GM23338 (cell line): ENCODE results near the gene STX1B. TPM values are rescaled to one million over a fixed set of nuclear protein-coding genes. Genes with fewer than 3 reads are reported as not detected.

ENCODE experiments used
- ATAC-seq: fragments of 200-7000 bp; cut with Tn5 transposase; 3 replicates; pipeline ENCODE4 v1.9.1; 2020
- DNase-seq: peaks from one replicate; pipeline ENCODE4 v3.0.0-alpha.2; 2015; ENCODE audit warnings: low spot score
- H2AFZ ChIP-seq: fragments of 200-600 bp; sonication (generic); 2 replicates; pipeline ENCODE4 v1.8.0; 2016; ENCODE audit warnings: antibody characterized with exemption, mild to moderate bottlenecking, moderate library complexity
- H3F3A ChIP-seq: fragments of 200-600 bp; sonication (generic); replicated peaks from 2 replicates; pipeline ENCODE4 v1.8.0; 2017; ENCODE audit warnings: antibody characterized with exemption, mixed run types, low read depth
- H3K27ac ChIP-seq: fragments of 200-600 bp; sonication (generic); 2 replicates; pipeline ENCODE4 v1.6.1; 2016; ENCODE audit warnings: low read depth
- H3K27me3 ChIP-seq: fragments of 200-600 bp; sonication (generic); 2 replicates; pipeline ENCODE4 v1.8.0; 2016; ENCODE audit warnings: mild to moderate bottlenecking, mixed run types, moderate library complexity; ENCODE audit not compliant: insufficient read depth
- H3K36me3 ChIP-seq: fragments of 200-600 bp; sonication (generic); 2 replicates; pipeline ENCODE4 v1.8.0; 2016; ENCODE audit warnings: mild to moderate bottlenecking; ENCODE audit not compliant: insufficient read depth
- H3K4me1 ChIP-seq: fragments of 200-600 bp; sonication (generic); 2 replicates; pipeline ENCODE4 v1.8.0; 2016; ENCODE audit warnings: mild to moderate bottlenecking, moderate library complexity; ENCODE audit not compliant: insufficient read depth
- H3K4me2 ChIP-seq: fragments of 200-600 bp; sonication (generic); 2 replicates; pipeline ENCODE4 v1.7.1; 2017; ENCODE audit warnings: mixed run types
- H3K4me3 ChIP-seq: fragments of 200-600 bp; sonication (generic); 2 replicates; pipeline ENCODE4 v1.6.1; 2016; ENCODE audit warnings: mixed run types
- H3K79me2 ChIP-seq: fragments of 200-600 bp; sonication (generic); replicated peaks from 2 replicates; pipeline ENCODE4 v1.8.0; 2017; ENCODE audit warnings: mild to moderate bottlenecking; ENCODE audit not compliant: insufficient read depth
- H3K9me2 ChIP-seq: fragments of 200-600 bp; sonication (generic); 2 replicates; pipeline ENCODE4 v1.8.0; 2017; ENCODE audit not compliant: insufficient read depth
- H4K20me1 ChIP-seq: fragments of 200-600 bp; sonication (generic); replicated peaks from 2 replicates; pipeline ENCODE4 v1.8.0; 2017; ENCODE audit warnings: mild to moderate bottlenecking; ENCODE audit not compliant: insufficient read depth
- H3K27ac Mint-ChIP-seq: 2 replicates; pipeline ENCODE4 v1.8.0; 2020; ENCODE audit warnings: inconsistent platforms, mild to moderate bottlenecking, moderate library complexity, mixed read lengths
- H3K27me3 Mint-ChIP-seq: 3 replicates; pipeline ENCODE4 v1.8.0; 2022; ENCODE audit warnings: low read depth, mild to moderate bottlenecking, moderate library complexity, mixed read lengths, inconsistent platforms; ENCODE audit not compliant: insufficient read depth, poor library complexity
- H3K36me3 Mint-ChIP-seq: 3 replicates; pipeline ENCODE4 v1.8.0; 2021; ENCODE audit warnings: low read depth, mild to moderate bottlenecking, inconsistent platforms, moderate library complexity, mixed read lengths
- H3K4me1 Mint-ChIP-seq: 3 replicates; pipeline ENCODE4 v1.8.0; 2020; ENCODE audit warnings: mild to moderate bottlenecking, inconsistent platforms, mixed read lengths
- H3K4me3 Mint-ChIP-seq: 3 replicates; pipeline ENCODE4 v1.8.0; 2021; ENCODE audit warnings: moderate library complexity, mild to moderate bottlenecking, inconsistent platforms, mixed read lengths
- H3K9me3 Mint-ChIP-seq: 3 replicates; pipeline ENCODE4 v1.8.0; 2020; ENCODE audit warnings: moderate library complexity, mild to moderate bottlenecking, inconsistent platforms, mixed read lengths
- CREB1 ChIP-seq: fragments of 250-450 bp; sonication (Bioruptor Pico); IDR thresholded peaks from 2 replicates; pipeline ENCODE4 v1.5.0; 2020; ENCODE audit warnings: low read depth, mild to moderate bottlenecking, moderate library complexity
- POLR2AphosphoS5 ChIP-seq: IDR thresholded peaks from 2 replicates; pipeline ENCODE4 v1.6.1; 2016; ENCODE audit warnings: antibody characterized with exemption, low read depth
- ZNF114 ChIP-seq: fragments of 250-450 bp; sonication (Bioruptor Pico); IDR thresholded peaks from 2 replicates; pipeline ENCODE4 v1.5.0; 2020; ENCODE audit warnings: mild to moderate bottlenecking, moderate library complexity
- polyA plus RNA-seq: library from polyadenylated mRNA; unstranded; fragments of >200 nt; fragmentation: Nextera tagmentation; extraction: Ambion mirVana; gene quantifications from 2 replicates; pipeline ENCODE4 v1.2.1, GENCODE V29; 2016
- total RNA-seq: library from RNA; depleted of rRNA; stranded (reverse); fragments of >200 nt; shearing (Covaris generic); gene quantifications from 2 replicates; pipeline ENCODE4 v1.2.3, GENCODE V29; 2014
- TF ChIP-seq, protein P1 (sequence below), 2 experiments: fragments of 200-600 bp in 1 of 2; sonication (generic) in 1 of 2; conservative IDR thresholded peaks; 2 replicates each; pipeline versions ENCODE4 v1.5.1 to v1.6.1; 2016 to 2017; ENCODE audit warnings: antibody characterized with exemption in 2 of 2, low read depth in 2 of 2, mild to moderate bottlenecking in 2 of 2, moderate library complexity in 1 of 2
- TF ChIP-seq, protein P2 (sequence below): IDR thresholded peaks from one replicate; pipeline ENCODE4 v1.6.1; 2018; ENCODE audit warnings: antibody characterized with exemption; ENCODE audit not compliant: unreplicated experiment

Gene STX1B
- total and polyA plus RNA-seq, 2 experiments from 2014 or later, result 1.7 to 9.5 TPM

- H3K27ac Mint-ChIP-seq, result no peak overlapping the region
- Histone ChIP-seq H3K9me2 (no peaks in the 10 kb centered on the region), H3K4me1 (no peaks in the 10 kb centered on the region; the same call in 1 of the 2 replicates), H4K20me1 (0 out of 2 replicates have a peak, but pooled peaks cover 5% of the 10 kb centered on the region), H3K79me2 (peaks cover 14% of the 10 kb centered on the region), H3K4me2 (no peak overlapping the region), H3F3A (no peaks in the 10 kb centered on the region), H2AFZ (no peak overlapping the region), H3K27me3 (no peaks in the 10 kb centered on the region), H3K27ac (no peak overlapping the region), H3K4me3 (no peak overlapping the region), H3K36me3 (no peaks in the 10 kb centered on the region; the same call in 1 of the 2 replicates)
- H3K9me3 Mint-ChIP-seq, result no peaks in the 10 kb centered on the region; the same call in 2 of the 3 replicates
- peaks cover 20% of the 10 kb centered on the region for H3K4me1 Mint-ChIP-seq
- no peak for DNase-seq
- peaks cover 30% of the 10 kb centered on the region for H3K27me3 Mint-ChIP-seq
- TF ChIP-seq CREB1 (CRISPR knock-in tag), result no peak
- no peaks in the 10 kb centered on the region; the same call in 2 of the 3 replicates for H3K36me3 Mint-ChIP-seq
- no peak for ATAC-seq
- H3K4me3 Mint-ChIP-seq, result no peak overlapping the region
Observed at GRCh38 chr16:31008149-31008548, 2.3 kb downstream of the STX1B start.

GRCh38 chr16:31007684-31008083 lies 2.8 kb downstream of the STX1B start:
- Mint-ChIP-seq H3K27ac (no peak overlapping the region), H3K4me1 (peaks cover 20% of the 10 kb centered on the region), H3K27me3 (peaks cover 28% of the 10 kb centered on the region), H3K36me3 (no peaks in the 10 kb centered on the region; the same call in 2 of the 3 replicates), H3K9me3 (no peaks in the 10 kb centered on the region; the same call in 2 of the 3 replicates), H3K4me3 (no peak overlapping the region)
- Histone ChIP-seq H3K27ac (no peak overlapping the region), H3K4me1 (no peaks in the 10 kb centered on the region; the same call in 1 of the 2 replicates), H3K36me3 (no peaks in the 10 kb centered on the region; the same call in 1 of the 2 replicates), H3K4me3 (no peak overlapping the region), H3K9me2 (no peaks in the 10 kb centered on the region), H3K79me2 (peaks cover 14% of the 10 kb centered on the region), H4K20me1 (0 out of 2 replicates have a peak, but pooled peaks cover 5% of the 10 kb centered on the region), H3K4me2 (no peak overlapping the region), H3K27me3 (no peaks in the 10 kb centered on the region), H3F3A (no peaks in the 10 kb centered on the region), H2AFZ (no peak overlapping the region)
- no peak for DNase-seq
- no peak for ATAC-seq
- TF ChIP-seq, protein P1, sequence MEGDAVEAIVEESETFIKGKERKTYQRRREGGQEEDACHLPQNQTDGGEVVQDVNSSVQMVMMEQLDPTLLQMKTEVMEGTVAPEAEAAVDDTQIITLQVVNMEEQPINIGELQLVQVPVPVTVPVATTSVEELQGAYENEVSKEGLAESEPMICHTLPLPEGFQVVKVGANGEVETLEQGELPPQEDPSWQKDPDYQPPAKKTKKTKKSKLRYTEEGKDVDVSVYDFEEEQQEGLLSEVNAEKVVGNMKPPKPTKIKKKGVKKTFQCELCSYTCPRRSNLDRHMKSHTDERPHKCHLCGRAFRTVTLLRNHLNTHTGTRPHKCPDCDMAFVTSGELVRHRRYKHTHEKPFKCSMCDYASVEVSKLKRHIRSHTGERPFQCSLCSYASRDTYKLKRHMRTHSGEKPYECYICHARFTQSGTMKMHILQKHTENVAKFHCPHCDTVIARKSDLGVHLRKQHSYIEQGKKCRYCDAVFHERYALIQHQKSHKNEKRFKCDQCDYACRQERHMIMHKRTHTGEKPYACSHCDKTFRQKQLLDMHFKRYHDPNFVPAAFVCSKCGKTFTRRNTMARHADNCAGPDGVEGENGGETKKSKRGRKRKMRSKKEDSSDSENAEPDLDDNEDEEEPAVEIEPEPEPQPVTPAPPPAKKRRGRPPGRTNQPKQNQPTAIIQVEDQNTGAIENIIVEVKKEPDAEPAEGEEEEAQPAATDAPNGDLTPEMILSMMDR (conservative IDR thresholded peaks at IDR 0.05; ENCODE audit: low read depth in 2 of 2), result no peak
- TF ChIP-seq, protein P2, sequence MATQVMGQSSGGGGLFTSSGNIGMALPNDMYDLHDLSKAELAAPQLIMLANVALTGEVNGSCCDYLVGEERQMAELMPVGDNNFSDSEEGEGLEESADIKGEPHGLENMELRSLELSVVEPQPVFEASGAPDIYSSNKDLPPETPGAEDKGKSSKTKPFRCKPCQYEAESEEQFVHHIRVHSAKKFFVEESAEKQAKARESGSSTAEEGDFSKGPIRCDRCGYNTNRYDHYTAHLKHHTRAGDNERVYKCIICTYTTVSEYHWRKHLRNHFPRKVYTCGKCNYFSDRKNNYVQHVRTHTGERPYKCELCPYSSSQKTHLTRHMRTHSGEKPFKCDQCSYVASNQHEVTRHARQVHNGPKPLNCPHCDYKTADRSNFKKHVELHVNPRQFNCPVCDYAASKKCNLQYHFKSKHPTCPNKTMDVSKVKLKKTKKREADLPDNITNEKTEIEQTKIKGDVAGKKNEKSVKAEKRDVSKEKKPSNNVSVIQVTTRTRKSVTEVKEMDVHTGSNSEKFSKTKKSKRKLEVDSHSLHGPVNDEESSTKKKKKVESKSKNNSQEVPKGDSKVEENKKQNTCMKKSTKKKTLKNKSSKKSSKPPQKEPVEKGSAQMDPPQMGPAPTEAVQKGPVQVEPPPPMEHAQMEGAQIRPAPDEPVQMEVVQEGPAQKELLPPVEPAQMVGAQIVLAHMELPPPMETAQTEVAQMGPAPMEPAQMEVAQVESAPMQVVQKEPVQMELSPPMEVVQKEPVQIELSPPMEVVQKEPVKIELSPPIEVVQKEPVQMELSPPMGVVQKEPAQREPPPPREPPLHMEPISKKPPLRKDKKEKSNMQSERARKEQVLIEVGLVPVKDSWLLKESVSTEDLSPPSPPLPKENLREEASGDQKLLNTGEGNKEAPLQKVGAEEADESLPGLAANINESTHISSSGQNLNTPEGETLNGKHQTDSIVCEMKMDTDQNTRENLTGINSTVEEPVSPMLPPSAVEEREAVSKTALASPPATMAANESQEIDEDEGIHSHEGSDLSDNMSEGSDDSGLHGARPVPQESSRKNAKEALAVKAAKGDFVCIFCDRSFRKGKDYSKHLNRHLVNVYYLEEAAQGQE, result no peak
- no peak for TF ChIP-seq POLR2AphosphoS5
- no peak for TF ChIP-seq ZNF114
